ENCODE measurements around the gene SMTN.

The SMTN gene

GRCh38 chr22:31102441-31103081, 21.4 kb downstream of the SMTN start:
- no peak for TF ChIP-seq CTCF (IDR thresholded peaks at IDR 0.05; ENCODE audit: low read depth, low read length)
- H3K9me3 ChIP-seq (ENCODE audit: severe bottlenecking), result no peaks in the 10 kb centered on the region
- peaks cover 21% of the 10 kb centered on the region for H3K36me3 ChIP-seq
- no peak overlapping the region for H3K4me3 ChIP-seq (ENCODE audit: low read depth, low read length)
- H3K27ac ChIP-seq, result no peak overlapping the region
- no peaks in the 10 kb centered on the region for H3K27me3 ChIP-seq (ENCODE audit: insufficient read depth, low read depth, severe bottlenecking)
- peak; percentile 28 for DNase-seq

GRCh38 chr22:31103111-31103510, 22.0 kb downstream of the SMTN start:
- no peak for DNase-seq
- peaks cover 17% of the 10 kb centered on the region for H3K36me3 ChIP-seq
- H3K27ac ChIP-seq, result no peak overlapping the region
- TF ChIP-seq CTCF (IDR thresholded peaks at IDR 0.05; ENCODE audit: low read depth, low read length), result no peak
- no peak overlapping the region for H3K4me3 ChIP-seq (ENCODE audit: low read depth, low read length)
- no peaks in the 10 kb centered on the region for H3K27me3 ChIP-seq (ENCODE audit: insufficient read depth, low read depth, severe bottlenecking)
- no peaks in the 10 kb centered on the region for H3K9me3 ChIP-seq (ENCODE audit: severe bottlenecking)

GRCh38 chr22:31103899-31104694, 23.0 kb downstream of the SMTN start:
- no peak for DNase-seq
- H3K4me3 ChIP-seq (ENCODE audit: low read depth, low read length), result no peak overlapping the region
- H3K36me3 ChIP-seq, result peaks cover 15% of the 10 kb centered on the region
- no peaks in the 10 kb centered on the region for H3K9me3 ChIP-seq (ENCODE audit: severe bottlenecking)
- no peak overlapping the region for H3K27ac ChIP-seq
- no peaks in the 10 kb centered on the region for H3K27me3 ChIP-seq (ENCODE audit: insufficient read depth, low read depth, severe bottlenecking)
- TF ChIP-seq CTCF (IDR thresholded peaks at IDR 0.05; ENCODE audit: low read depth, low read length), result no peak

GRCh38 chr22:31104869-31105268, 23.8 kb downstream of the SMTN start:
- Histone ChIP-seq H3K27ac (no peak overlapping the region), H3K9me3 (ENCODE audit: severe bottlenecking) (no peaks in the 10 kb centered on the region), H3K4me3 (ENCODE audit: low read depth, low read length) (no peak overlapping the region), H3K36me3 (peaks cover 8% of the 10 kb centered on the region), H3K27me3 (ENCODE audit: insufficient read depth, low read depth, severe bottlenecking) (no peaks in the 10 kb centered on the region)
- no peak for TF ChIP-seq CTCF (IDR thresholded peaks at IDR 0.05; ENCODE audit: low read depth, low read length)
- DNase-seq, result no peak

GRCh38 chr22:31105282-31105929, 24.3 kb downstream of the SMTN start:
- H3K4me3 ChIP-seq (ENCODE audit: low read depth, low read length), result no peak overlapping the region
- no peak for DNase-seq
- no peaks in the 10 kb centered on the region for H3K9me3 ChIP-seq (ENCODE audit: severe bottlenecking)
- H3K27me3 ChIP-seq (ENCODE audit: insufficient read depth, low read depth, severe bottlenecking), result no peaks in the 10 kb centered on the region
- H3K36me3 ChIP-seq, result peaks cover 8% of the 10 kb centered on the region
- no peak overlapping the region for H3K27ac ChIP-seq
- TF ChIP-seq CTCF (IDR thresholded peaks at IDR 0.05; ENCODE audit: low read depth, low read length), result no peak
